Activated T-cell treated with anti-CD3 and anti-CD28 coated beads, Interleukin-2, amount 50 U/mL, for 72 hours (primary cell): ENCODE data around the gene KIAA1191. TPM values are rescaled to one million over a fixed set of nuclear protein-coding genes. Genes with fewer than 3 reads are reported as not detected.
A peak's percentile ranks its signal among the peaks of the same experiment; 100 is the strongest.
"Not testable (repeated sequence)": the region's sequence is repeated elsewhere in the genome, so short reads cannot be mapped to it uniquely, and the experiment has no call there.

ENCODE experiments used
- ATAC-seq, 2 donors: fragments of 150-1000 bp; cut with Tn5 transposase; replicated peaks in 1 of 2; 2 replicates each; pipeline ENCODE4 v1.10.0; 2021; ENCODE audit warnings: moderate library complexity in 2 of 2, mild to moderate bottlenecking in 1 of 2
- DNase-seq, 2 donors: peaks; one replicate each; pipeline ENCODE4 v3.0.0; 2021 to 2022; ENCODE audit warnings: mixed read lengths in 1 of 2
- H3K27ac Mint-ChIP-seq: one replicate; pipeline ENCODE4 v1.8.0; 2022; ENCODE audit warnings: mild to moderate bottlenecking, moderate library complexity, mixed read lengths
- H3K27me3 Mint-ChIP-seq: one replicate; pipeline ENCODE4 v1.8.0; 2022; ENCODE audit warnings: low read depth, mixed read lengths
- H3K36me3 Mint-ChIP-seq, 2 donors: one replicate each; pipeline ENCODE4 v1.8.0; 2022; ENCODE audit warnings: mixed read lengths in 2 of 2, mild to moderate bottlenecking in 1 of 2; ENCODE audit not compliant: insufficient read depth in 2 of 2
- H3K4me1 Mint-ChIP-seq: one replicate; pipeline ENCODE4 v1.8.0; 2022; ENCODE audit warnings: low read depth, mixed read lengths
- H3K4me3 Mint-ChIP-seq, 2 donors: one replicate each; pipeline ENCODE4 v1.8.0; 2022; ENCODE audit warnings: mild to moderate bottlenecking in 2 of 2, mixed read lengths in 2 of 2, moderate library complexity in 2 of 2
- H3K9me3 Mint-ChIP-seq, 2 donors: one replicate each; pipeline ENCODE4 v1.8.0; 2022; ENCODE audit warnings: mixed read lengths in 2 of 2
- total RNA-seq, 2 donors: library from RNA; stranded (reverse); gene quantifications; one replicate each; pipeline ENCODE4 v1.2.3, GENCODE V29; 2022

Gene KIAA1191
- 10 to 100 TPM; 56.7 to 59.0 TPM for total RNA-seq

- Mint-ChIP-seq H3K9me3 (no peaks in the 10 kb centered on the region), H3K36me3 (peaks cover 4 to 20% of the 10 kb centered on the region in 2 donors), H3K27me3 (no peaks in the 10 kb centered on the region), H3K27ac (peak within 1 kb of the TSS; percentile 95), H3K4me1 (peaks cover 52% of the 10 kb centered on the region), H3K4me3 (peak within 1 kb of the TSS; percentile 92 to 99)
- peak; percentile 94 to 96 for DNase-seq
- ATAC-seq = peak; percentile 91 to 92
Observed at GRCh38 chr5:176361437-176362232, at the start of gene KIAA1191. KIAA1191 (minus strand) TSS chr5:176361764; CDS start chr5:176359508, 2,256 bp downstream.

- DNase-seq (no peak), ATAC-seq (no peak)
- Mint-ChIP-seq H3K4me3 (no peak overlapping the region), H3K4me1 (peaks cover 34% of the 10 kb centered on the region), H3K36me3 (peaks cover 0 to 2% of the 10 kb centered on the region in 2 donors), H3K9me3 (no peaks in the 10 kb centered on the region), H3K27ac (no peak overlapping the region), H3K27me3 (no peaks in the 10 kb centered on the region)
Observed at GRCh38 chr5:176410486-176411180, 49.1 kb upstream of the KIAA1191 start.

- ATAC-seq (no peak), DNase-seq (no peak)
- Mint-ChIP-seq H3K27me3 (no peaks in the 10 kb centered on the region), H3K27ac (no peak overlapping the region), H3K4me3 (no peak overlapping the region), H3K4me1 (peaks cover 25% of the 10 kb centered on the region), H3K9me3 (no peaks in the 10 kb centered on the region), H3K36me3 (peaks cover 0 to 2% of the 10 kb centered on the region in 2 donors)
Observed at GRCh38 chr5:176409765-176410164, 48.2 kb upstream of the KIAA1191 start.

GRCh38 chr5:176408590-176408989 lies 47.0 kb upstream of the KIAA1191 start:
- Mint-ChIP-seq H3K36me3 (peaks cover 0 to 2% of the 10 kb centered on the region in 2 donors), H3K4me3 (no peak overlapping the region), H3K27me3 (no peaks in the 10 kb centered on the region)

GRCh38 chr5:176408252-176408573 lies 46.6 kb upstream of the KIAA1191 start:
- not testable (repeated sequence) for H3K9me3 Mint-ChIP-seq, H3K4me3 Mint-ChIP-seq, H3K36me3 Mint-ChIP-seq, DNase-seq, ATAC-seq, H3K27me3 Mint-ChIP-seq, H3K27ac Mint-ChIP-seq
- H3K4me1 Mint-ChIP-seq = peaks cover 15% of the 10 kb centered on the region

More at GRCh38 chr5:176408590-176408989, 47.0 kb upstream of the KIAA1191 start:
- ATAC-seq (no peak), DNase-seq (no peak)
- Mint-ChIP-seq H3K27ac (no peak overlapping the region), H3K4me1 (peaks cover 15% of the 10 kb centered on the region), H3K9me3 (no peaks in the 10 kb centered on the region)

- no peak for ATAC-seq
- no peaks in the 10 kb centered on the region for H3K9me3 Mint-ChIP-seq
- no peak for DNase-seq
- H3K4me3 Mint-ChIP-seq = no peak overlapping the region
- H3K27ac Mint-ChIP-seq = no peak overlapping the region
- no peaks in the 10 kb centered on the region for H3K27me3 Mint-ChIP-seq
- peaks cover 0 to 2% of the 10 kb centered on the region in 2 donors for H3K36me3 Mint-ChIP-seq
- H3K4me1 Mint-ChIP-seq = peaks cover 15% of the 10 kb centered on the region
Observed at GRCh38 chr5:176407456-176408251, 46.1 kb upstream of the KIAA1191 start.

GRCh38 chr5:176406436-176407052 lies 45.0 kb upstream of the KIAA1191 start:
- peaks cover 5% of the 10 kb centered on the region for H3K4me1 Mint-ChIP-seq
- ATAC-seq (no peak), DNase-seq (no peak)
- H3K27ac Mint-ChIP-seq = no peak overlapping the region
- H3K9me3 Mint-ChIP-seq = no peaks in the 10 kb centered on the region
- H3K27me3 Mint-ChIP-seq = no peaks in the 10 kb centered on the region
- H3K4me3 Mint-ChIP-seq = no peak overlapping the region
- H3K36me3 Mint-ChIP-seq = no peaks in the 10 kb centered on the region

GRCh38 chr5:176405656-176406435 lies 44.3 kb upstream of the KIAA1191 start:
- Mint-ChIP-seq H3K9me3 (no peaks in the 10 kb centered on the region), H3K4me1 (no peaks in the 10 kb centered on the region), H3K27ac (no peak overlapping the region), H3K27me3 (no peaks in the 10 kb centered on the region), H3K36me3 (no peaks in the 10 kb centered on the region), H3K4me3 (no peak overlapping the region)
- ATAC-seq = no peak
- DNase-seq = no peak

GRCh38 chr5:176401281-176402205 lies 40.0 kb upstream of the KIAA1191 start:
- Mint-ChIP-seq H3K4me3 (no peak overlapping the region), H3K4me1 (no peaks in the 10 kb centered on the region), H3K27me3 (no peaks in the 10 kb centered on the region), H3K36me3 (peaks cover 0 to 3% of the 10 kb centered on the region in 2 donors), H3K9me3 (no peaks in the 10 kb centered on the region), H3K27ac (no peak overlapping the region)
- ATAC-seq = no peak
- no peak for DNase-seq

GRCh38 chr5:176400382-176401156 lies 39.0 kb upstream of the KIAA1191 start:
- ATAC-seq = no peak
- no peaks in the 10 kb centered on the region for H3K4me1 Mint-ChIP-seq
- H3K9me3 Mint-ChIP-seq = no peaks in the 10 kb centered on the region
- H3K27ac Mint-ChIP-seq = no peak overlapping the region
- H3K36me3 Mint-ChIP-seq = peaks cover 0 to 3% of the 10 kb centered on the region in 2 donors
- H3K4me3 Mint-ChIP-seq = no peak overlapping the region
- DNase-seq = no peak
- no peaks in the 10 kb centered on the region for H3K27me3 Mint-ChIP-seq
